SK-N-SH (cell line): ENCODE results near the gene LHFPL6. TPM values are rescaled to one million over a fixed set of nuclear protein-coding genes. Genes with fewer than 3 reads are reported as not detected.

Experiments
- CTCF ChIA-PET: fragments of 300-600, 350-600 bp; formaldehyde crosslinking; extraction: SDS; loops from one replicate; lab custom pipeline; 2021; lab: Yijun Ruan, JAX
- POLR2A ChIA-PET: fragments of 350-600 bp; sonication (Branson Sonifier 250); formaldehyde crosslinking; extraction: SDS; loops from one replicate; lab custom pipeline; 2020; ENCODE audit warnings: antibody characterized with exemption, inconsistent platforms; lab: Yijun Ruan, JAX
- DNase-seq: peaks from one replicate; pipeline ENCODE4 v3.0.0; 2012
- H2AFZ ChIP-seq: fragments of 200-600 bp; sonication (generic); 2 replicates; pipeline ENCODE4 v1.8.1; 2016; ENCODE audit warnings: antibody characterized with exemption, mild to moderate bottlenecking, low read depth
- H3F3A ChIP-seq: fragments of 200-600 bp; sonication (generic); replicated peaks from 2 replicates; pipeline ENCODE3; 2016; ENCODE audit warnings: antibody characterized with exemption, mild to moderate bottlenecking; ENCODE audit not compliant: insufficient read depth
- H3K27ac ChIP-seq, 2 experiments: fragments of 200-500 bp in 1 of 2; fragments of 200-600 bp in 1 of 2; sonication (Bioruptor generic) in 1 of 2; sonication (generic), shearing (Covaris generic) in 1 of 2; 2 replicates each; pipeline versions ENCODE4 v1.5.1 to v1.6.1; 2014 to 2016; ENCODE audit warnings: low read depth in 2 of 2, inconsistent platforms in 1 of 2, low read length in 1 of 2, mild to moderate bottlenecking in 1 of 2, mixed read lengths in 1 of 2
- H3K27me3 ChIP-seq: fragments of 200-600 bp; sonication (generic), shearing (Covaris generic); 2 replicates; pipeline ENCODE4 v1.6.1; 2016; ENCODE audit warnings: mixed run types; ENCODE audit not compliant: insufficient read depth
- H3K36me3 ChIP-seq, 2 experiments: fragments of 200-500 bp in 1 of 2; fragments of 200-600 bp in 1 of 2; sonication (Bioruptor generic) in 1 of 2; sonication (generic) in 1 of 2; replicated peaks in 1 of 2; 2 replicates each; pipeline versions ENCODE3 to v1.5.1; 2014 to 2016; ENCODE audit warnings: low read length in 1 of 2, mild to moderate bottlenecking in 1 of 2; ENCODE audit not compliant: insufficient read depth in 2 of 2, control insufficient read depth in 1 of 2
- H3K4me1 ChIP-seq, 2 experiments: fragments of 200-500 bp in 1 of 2; fragments of 200-600 bp in 1 of 2; sonication (Bioruptor generic) in 1 of 2; sonication (generic), shearing (Covaris generic) in 1 of 2; 2 replicates each; pipeline versions ENCODE4 v1.5.1 to v1.6.1; 2014 to 2016; ENCODE audit warnings: low read depth in 1 of 2, low read length in 1 of 2, mixed run types in 1 of 2; ENCODE audit not compliant: insufficient read depth in 2 of 2, control insufficient read depth in 1 of 2
- H3K4me2 ChIP-seq: fragments of 200-600 bp; sonication (generic), shearing (Covaris generic); 2 replicates; pipeline ENCODE4 v1.6.1; 2017; ENCODE audit warnings: mixed run types
- H3K4me3 ChIP-seq, 2 experiments: fragments of 200-500 bp in 1 of 2; fragments of 200-600 bp in 1 of 2; sonication (Bioruptor generic) in 1 of 2; sonication (generic), shearing (Covaris generic) in 1 of 2; 2 replicates each; pipeline versions ENCODE4 v1.5.1 to v1.8.1; 2014 to 2016; ENCODE audit warnings: low read depth in 2 of 2, inconsistent platforms in 1 of 2, low read length in 1 of 2, mild to moderate bottlenecking in 1 of 2, mixed read lengths in 1 of 2, moderate library complexity in 1 of 2
- H3K79me2 ChIP-seq: fragments of 200-600 bp; sonication (generic); 2 replicates; pipeline ENCODE4 v1.8.1; 2017; ENCODE audit warnings: mild to moderate bottlenecking; ENCODE audit not compliant: insufficient read depth
- H3K9ac ChIP-seq: fragments of 200-600 bp; sonication (generic); 2 replicates; pipeline ENCODE4 v1.6.1; 2017; ENCODE audit warnings: mixed run types
- H3K9me2 ChIP-seq: fragments of 200-600 bp; sonication (generic); 2 replicates; pipeline ENCODE4 v1.6.1; 2017; ENCODE audit warnings: mixed run types
- H3K9me3 ChIP-seq: fragments of 200-600 bp; sonication (generic); 2 replicates; pipeline ENCODE4 v1.6.1; 2017; ENCODE audit warnings: mixed run types, mild to moderate bottlenecking, moderate library complexity
- H4K20me1 ChIP-seq: fragments of 200-600 bp; sonication (generic); 2 replicates; pipeline ENCODE4 v1.6.1; 2017; ENCODE audit warnings: mild to moderate bottlenecking, mixed run types; ENCODE audit not compliant: insufficient read depth
- CHD2 ChIP-seq: fragments of 150-350 bp; IDR thresholded peaks from 2 replicates; pipeline ENCODE4 v1.6.1; 2018; ENCODE audit warnings: low read length; ENCODE audit not compliant: partially characterized antibody
- CTCF ChIP-seq: fragments of 200-600 bp; sonication (generic); IDR thresholded peaks from 2 replicates; pipeline ENCODE4 v1.6.1; 2017; ENCODE audit warnings: antibody characterized with exemption, mild to moderate bottlenecking, moderate library complexity
- FOXJ3 ChIP-seq: sonication (generic); formaldehyde crosslinking; IDR thresholded peaks from 2 replicates; pipeline ENCODE4 v1.5.1; 2020; ENCODE audit warnings: mild to moderate bottlenecking, missing genetic modification reagents
- GATA2 ChIP-seq: sonication (generic); formaldehyde crosslinking; IDR thresholded peaks from 2 replicates; pipeline ENCODE4 v1.5.0; 2020; ENCODE audit warnings: mild to moderate bottlenecking, missing genetic modification reagents
- MAX ChIP-seq: IDR thresholded peaks from 2 replicates; pipeline ENCODE4 v1.4.0; 2012; ENCODE audit warnings: low read depth
- MXI1 ChIP-seq: IDR thresholded peaks from 2 replicates; pipeline ENCODE4 v1.6.1; 2012; ENCODE audit warnings: mild to moderate bottlenecking, low read depth, low read length, improper control_type of control experiment
- NFIC ChIP-seq: IDR thresholded peaks from 2 replicates; pipeline ENCODE4 v1.4.0; 2012; ENCODE audit warnings: borderline replicate concordance
- PBX3 ChIP-seq: IDR thresholded peaks from 2 replicates; pipeline ENCODE4; 2012
- RAD21 ChIP-seq: IDR thresholded peaks from 2 replicates; pipeline ENCODE4 v1.6.1; 2012; ENCODE audit warnings: mild to moderate bottlenecking, low read length
- RCOR1 ChIP-seq: fragments of 150-350 bp; IDR thresholded peaks from 2 replicates; pipeline ENCODE4 v1.6.1; 2017; ENCODE audit warnings: antibody characterized with exemption, low read length
- RFX5 ChIP-seq: IDR thresholded peaks from 2 replicates; pipeline ENCODE4 v1.6.1; 2012; ENCODE audit warnings: mild to moderate bottlenecking, improper control_type of control experiment, low read length
- SIN3A ChIP-seq: IDR thresholded peaks from 2 replicates; pipeline ENCODE4 v1.6.1; 2012; ENCODE audit warnings: low read depth, mild to moderate bottlenecking, low read length, moderate library complexity, borderline replicate concordance
- USF2 ChIP-seq: fragments of 150-350 bp; IDR thresholded peaks from 2 replicates; pipeline ENCODE4 v1.6.1; 2017; ENCODE audit warnings: antibody characterized with exemption, low read length, low read depth, borderline replicate concordance
- YY1 ChIP-seq: IDR thresholded peaks from 2 replicates; pipeline ENCODE4 v1.4.0; 2012; ENCODE audit warnings: low read depth, mild to moderate bottlenecking
- WGBS: methylation state at CpG from one replicate; pipeline ENCODE4 v1.1.6; 2017; ENCODE audit warnings: low lambda C conversion rate; 5-methylcytosine and 5-hydroxymethylcytosine counted together
- polyA plus RNA-seq, 3 experiments: library from polyadenylated mRNA; depleted of rRNA; stranded (reverse); fragments of >200 nt; gene quantifications; 2 replicates each; pipeline ENCODE4 v1.2.3, GENCODE V29; 2012

LHFPL6 gene
- polyA plus RNA-seq, 1 of the 3 experiments (the other 2 are of a cell fraction), result 22.2 TPM

GRCh38 chr13:39326469-39327171, 276.4 kb downstream of the LHFPL6 start (continued):
- TF ChIP-seq SIN3A (no peak), GATA2 (CRISPR knock-in tag) (no peak), USF2 (no peak), PBX3 (no peak)

GRCh38 chr13:39324806-39325311, 278.1 kb downstream of the LHFPL6 start:
- no peaks in the 10 kb centered on the region for H3K79me2 ChIP-seq
- TF ChIP-seq RFX5 (no peak), YY1 (no peak), RCOR1 (no peak), CTCF (no peak), FOXJ3 (CRISPR knock-in tag) (no peak), CHD2 (no peak), MAX (no peak), MXI1 (no peak), RAD21 (no peak), NFIC (no peak), USF2 (no peak)
- DNase-seq, result no peak
- H3K4me1 ChIP-seq, result no peaks in the 10 kb centered on the region
- H3K9ac ChIP-seq, result no peak overlapping the region
- no peaks in the 10 kb centered on the region for H3K36me3 ChIP-seq
- no peaks in the 10 kb centered on the region for H3K9me3 ChIP-seq
- no peaks in the 10 kb centered on the region for H3F3A ChIP-seq
- no peak overlapping the region for H3K27ac ChIP-seq
- CTCF ChIA-PET, result no interaction called here
- POLR2A ChIA-PET, result no interaction called here
- H3K4me2 ChIP-seq, result no peak overlapping the region
- H4K20me1 ChIP-seq, result no peaks in the 10 kb centered on the region
- no peaks in the 10 kb centered on the region for H3K9me2 ChIP-seq
- no peaks in the 10 kb centered on the region for H3K27me3 ChIP-seq
- no peak overlapping the region for H3K4me3 ChIP-seq
- WGBS, result 43% methylated on average over 3 of the region's 4 CpGs
- no peak overlapping the region for H2AFZ ChIP-seq
